T-helper 1 cell treated with Interleukin-12 subunit alpha and Interleukin-12 subunit beta and Interleukin-4 antibody, amounts not matched to agents 30 ng/mL and 1 ng/mL, for 36 hours (primary cell): ENCODE data around the gene ASB14. TPM values are rescaled to one million over a fixed set of nuclear protein-coding genes. Genes with fewer than 3 reads are reported as not detected.
"Not testable (repeated sequence)": the region's sequence is repeated elsewhere in the genome, so short reads cannot be mapped to it uniquely, and the experiment has no call there.

Source experiments
- intact Hi-C: fragments of 100-400 bp; cut with micrococcal nuclease; formaldehyde crosslinking; loops from one replicate; pipeline ENCODE4 v1.15.1; 2024
- total RNA-seq: library from RNA; stranded (reverse); gene quantifications from 2 replicates; pipeline ENCODE4 v1.2.3, GENCODE V29; 2022

Gene ASB14
- total RNA-seq: not detected in 2 replicates

GRCh38 chr3:57292159-57292896 lies at the start of gene ASB14:
Gene ASB14 (minus strand): TSS chr3:57292685. CDS start chr3:57292033, 652 bp downstream.
- intact Hi-C loops: no loop called here

- intact Hi-C loops: not testable (repeated sequence)
Observed at GRCh38 chr3:57339071-57339642, 46.7 kb upstream of the ASB14 start.

- intact Hi-C loops: not testable (repeated sequence)
Observed at GRCh38 chr3:57338272-57339070, 46.0 kb upstream of the ASB14 start.

- intact Hi-C loops: no loop called here
Observed at GRCh38 chr3:57335283-57335938, 42.9 kb upstream of the ASB14 start.

GRCh38 chr3:57331078-57331610 lies 38.7 kb upstream of the ASB14 start:
- intact Hi-C loops: no loop called here

GRCh38 chr3:57326498-57326897 lies 34.0 kb upstream of the ASB14 start:
- intact Hi-C loops: not testable (repeated sequence)

GRCh38 chr3:57314204-57314603 lies 21.7 kb upstream of the ASB14 start:
- intact Hi-C loops: no loop called here

GRCh38 chr3:57309769-57310360 lies 17.4 kb upstream of the ASB14 start:
- intact Hi-C loops: no loop called here

- intact Hi-C loops: not testable (repeated sequence)
Observed at GRCh38 chr3:57303520-57303919, 11.0 kb upstream of the ASB14 start.

- intact Hi-C loops: no loop called here
Observed at GRCh38 chr3:57298041-57298440, 5.6 kb upstream of the ASB14 start.

- intact Hi-C loops: no loop called here
Observed at GRCh38 chr3:57292897-57293526, 527 bp upstream of the ASB14 start.

GRCh38 chr3:57288403-57288802 lies 4.1 kb downstream of the ASB14 start:
- intact Hi-C loops: no loop called here

GRCh38 chr3:57287205-57287604 lies 5.3 kb downstream of the ASB14 start:
- intact Hi-C loops: no loop called here

GRCh38 chr3:57283334-57283733 lies 9.2 kb downstream of the ASB14 start:
- intact Hi-C loops: no loop called here

- intact Hi-C loops: no loop called here
Observed at GRCh38 chr3:57281715-57282114, 10.8 kb downstream of the ASB14 start.

- intact Hi-C loops: no loop called here
Observed at GRCh38 chr3:57279685-57280084, 12.8 kb downstream of the ASB14 start.

GRCh38 chr3:57278237-57278636 lies 14.2 kb downstream of the ASB14 start:
- intact Hi-C loops: no loop called here

GRCh38 chr3:57275393-57275792 lies 17.1 kb downstream of the ASB14 start:
- intact Hi-C loops: no loop called here

GRCh38 chr3:57274845-57275244 lies 17.6 kb downstream of the ASB14 start:
- intact Hi-C loops: no loop called here

- intact Hi-C loops: no loop called here
Observed at GRCh38 chr3:57268416-57268815, 24.1 kb downstream of the ASB14 start.

GRCh38 chr3:57261929-57262328 lies 30.6 kb downstream of the ASB14 start:
- intact Hi-C loops: no loop called here
